ENCODE results near the gene LSP1.

- TF ChIP-seq CTCF (IDR thresholded peaks at IDR 0.05; ENCODE audit: poor library complexity) (no peak), EZH2 (IDR thresholded peaks at IDR 0.05; ENCODE audit: borderline replicate concordance) (no peak), EZH2phosphoT487 (IDR thresholded peaks at IDR 0.05; ENCODE audit: low read depth, severe bottlenecking, unreplicated experiment) (no peak)
Observed at GRCh38 chr11:1866776-1867175, 13.9 kb downstream of the LSP1 start.
